D721Med (cell line): ENCODE data around the gene BHLHE23.

Source experiments
- DNase-seq: peaks from one replicate; pipeline ENCODE4 v3.0.0; 2011; ENCODE audit warnings: low spot score; ENCODE audit not compliant: insufficient read length
- FAIRE-seq: peaks from 2 replicates; lab custom pipeline; 2011; peaks lifted over from hg19 to GRCh38; lab: Jason Lieb, UNC
- CTCF ChIP-seq: IDR thresholded peaks from 2 replicates; pipeline ENCODE4 v1.5.1; 2012; ENCODE audit warnings: mild to moderate bottlenecking, control low read depth; ENCODE audit not compliant: insufficient read depth; ENCODE audit errors: missing control alignments

BHLHE23 gene

GRCh38 chr20:62993856-62994494 lies 12.8 kb downstream of the BHLHE23 start:
- TF ChIP-seq CTCF = no peak
- FAIRE-seq = no peak
- DNase-seq = peak; percentile 88

- no peak for TF ChIP-seq CTCF
- no peak for DNase-seq
- no peak for FAIRE-seq
Observed at GRCh38 chr20:62991863-62992262, 14.9 kb downstream of the BHLHE23 start.

- DNase-seq (no peak), FAIRE-seq (no peak)
- TF ChIP-seq CTCF = no peak
Observed at GRCh38 chr20:62991196-62991807, 15.5 kb downstream of the BHLHE23 start.

- DNase-seq (no peak), FAIRE-seq (no peak)
- TF ChIP-seq CTCF = no peak
Observed at GRCh38 chr20:62990306-62990825, 16.4 kb downstream of the BHLHE23 start.

GRCh38 chr20:62989201-62989601 lies 17.6 kb downstream of the BHLHE23 start:
- DNase-seq (no peak), FAIRE-seq (no peak)
- no peak for TF ChIP-seq CTCF

- TF ChIP-seq CTCF = no peak
- FAIRE-seq (no peak), DNase-seq (no peak)
Observed at GRCh38 chr20:62987114-62987513, 19.6 kb downstream of the BHLHE23 start.

GRCh38 chr20:62986257-62986800 lies 20.4 kb downstream of the BHLHE23 start:
- FAIRE-seq (no peak), DNase-seq (no peak)
- TF ChIP-seq CTCF = no peak
